ENCODE data around the gene CHI3L2. TPM values are rescaled to one million over a fixed set of nuclear protein-coding genes. Genes with fewer than 3 reads are reported as not detected.
A peak's percentile ranks its signal among the peaks of the same experiment; 100 is the strongest.

The CHI3L2 gene
- total RNA-seq, 1 donor from 2014 or later, result 1.3 TPM

DNA sequence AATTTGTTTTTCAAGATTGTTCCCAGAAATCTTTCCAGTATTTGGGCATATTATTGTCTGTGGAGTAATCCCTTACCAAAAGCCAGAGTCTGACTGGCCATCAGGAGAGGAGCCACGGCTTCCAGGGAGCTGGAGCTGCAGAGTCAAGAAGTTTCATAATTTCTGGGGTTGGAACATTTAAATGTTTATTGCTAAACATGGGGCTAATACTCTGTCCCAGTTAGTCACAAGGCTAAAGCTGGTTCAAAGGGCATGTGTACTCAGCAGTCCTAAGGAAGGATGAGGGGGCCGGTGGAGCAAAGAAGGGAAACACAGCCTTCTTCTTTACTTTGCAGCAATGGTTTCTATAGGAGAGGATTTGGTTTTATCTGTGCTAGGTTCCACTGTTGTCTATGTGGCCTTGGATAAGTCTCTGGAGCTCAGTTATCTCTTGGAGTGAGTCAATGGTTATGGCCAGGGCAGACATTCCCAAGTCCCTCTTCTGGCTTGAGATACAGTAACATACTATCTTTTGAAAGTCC, 36.5 kb upstream of the CHI3L2 start:
- H3K4me3 Mint-ChIP-seq (ENCODE audit: unreplicated experiment), result no peak overlapping the region
- H3K9me3 Mint-ChIP-seq (ENCODE audit: unreplicated experiment), result no peaks in the 10 kb centered on the region
- peaks cover 21% of the 10 kb centered on the region for H3K27me3 Mint-ChIP-seq (ENCODE audit: unreplicated experiment)
- H3K4me1 Mint-ChIP-seq (ENCODE audit: unreplicated experiment), result peaks cover 77% of the 10 kb centered on the region
- TF ChIP-seq, protein P1, sequence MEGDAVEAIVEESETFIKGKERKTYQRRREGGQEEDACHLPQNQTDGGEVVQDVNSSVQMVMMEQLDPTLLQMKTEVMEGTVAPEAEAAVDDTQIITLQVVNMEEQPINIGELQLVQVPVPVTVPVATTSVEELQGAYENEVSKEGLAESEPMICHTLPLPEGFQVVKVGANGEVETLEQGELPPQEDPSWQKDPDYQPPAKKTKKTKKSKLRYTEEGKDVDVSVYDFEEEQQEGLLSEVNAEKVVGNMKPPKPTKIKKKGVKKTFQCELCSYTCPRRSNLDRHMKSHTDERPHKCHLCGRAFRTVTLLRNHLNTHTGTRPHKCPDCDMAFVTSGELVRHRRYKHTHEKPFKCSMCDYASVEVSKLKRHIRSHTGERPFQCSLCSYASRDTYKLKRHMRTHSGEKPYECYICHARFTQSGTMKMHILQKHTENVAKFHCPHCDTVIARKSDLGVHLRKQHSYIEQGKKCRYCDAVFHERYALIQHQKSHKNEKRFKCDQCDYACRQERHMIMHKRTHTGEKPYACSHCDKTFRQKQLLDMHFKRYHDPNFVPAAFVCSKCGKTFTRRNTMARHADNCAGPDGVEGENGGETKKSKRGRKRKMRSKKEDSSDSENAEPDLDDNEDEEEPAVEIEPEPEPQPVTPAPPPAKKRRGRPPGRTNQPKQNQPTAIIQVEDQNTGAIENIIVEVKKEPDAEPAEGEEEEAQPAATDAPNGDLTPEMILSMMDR (IDR thresholded peaks at IDR 0.05; ENCODE audit: unreplicated experiment), result no peak
- peaks cover 54% of the 10 kb centered on the region for H3K36me3 Mint-ChIP-seq (ENCODE audit: low read depth, unreplicated experiment)
- H3K27ac Mint-ChIP-seq (ENCODE audit: unreplicated experiment), result peak overlapping the region; percentile 87
- DNase-seq (ENCODE audit: low spot score), result no peak

DNA sequence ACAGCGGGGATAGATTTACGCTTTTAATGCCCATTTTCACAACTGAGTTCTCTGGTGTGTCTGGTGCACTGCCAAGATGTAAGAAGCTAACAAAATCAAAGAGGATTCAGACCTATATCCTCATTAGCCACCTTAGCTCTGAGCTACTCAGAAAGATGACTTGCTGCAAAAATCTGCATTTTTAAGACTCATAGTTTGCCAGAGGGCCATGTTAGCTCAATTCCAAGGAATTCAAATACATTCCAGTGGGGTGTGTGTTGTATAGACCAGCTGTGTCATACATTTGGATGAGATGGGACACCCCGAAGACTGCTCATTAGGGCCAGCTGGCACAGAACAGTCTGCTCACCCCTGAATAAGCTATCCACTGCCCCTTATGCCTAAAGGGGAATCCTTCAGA, 36.0 kb upstream of the CHI3L2 start:
- Mint-ChIP-seq H3K36me3 (ENCODE audit: low read depth, unreplicated experiment) (peaks cover 50% of the 10 kb centered on the region), H3K4me3 (ENCODE audit: unreplicated experiment) (no peak overlapping the region), H3K4me1 (ENCODE audit: unreplicated experiment) (peaks cover 82% of the 10 kb centered on the region), H3K27me3 (ENCODE audit: unreplicated experiment) (peaks cover 21% of the 10 kb centered on the region), H3K9me3 (ENCODE audit: unreplicated experiment) (no peaks in the 10 kb centered on the region), H3K27ac (ENCODE audit: unreplicated experiment) (peak overlapping the region; percentile 95)
- DNase-seq (ENCODE audit: low spot score), result no peak
- TF ChIP-seq, protein P1 (IDR thresholded peaks at IDR 0.05; ENCODE audit: unreplicated experiment), result no peak

DNA sequence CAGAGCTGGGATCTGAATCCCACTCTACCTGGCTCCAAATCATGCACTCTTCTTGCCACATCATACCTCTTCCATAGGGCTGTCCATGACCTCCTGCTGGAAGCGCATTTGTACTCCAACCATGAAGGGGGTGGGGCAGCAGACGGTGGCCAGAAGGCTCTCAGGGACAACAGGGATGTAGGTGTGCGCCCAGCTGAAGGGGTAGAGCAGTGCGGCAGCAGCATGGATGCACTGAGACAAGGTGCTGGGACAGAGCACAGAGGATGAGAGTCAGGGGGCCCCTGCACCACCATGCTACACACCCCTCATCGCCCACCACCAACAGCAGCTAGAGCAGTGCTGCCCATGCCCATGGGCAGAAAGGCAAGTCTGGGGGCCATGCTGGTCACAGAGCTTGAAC, 35.4 kb upstream of the CHI3L2 start:
- Mint-ChIP-seq H3K36me3 (ENCODE audit: low read depth, unreplicated experiment) (peaks cover 45% of the 10 kb centered on the region), H3K27me3 (ENCODE audit: unreplicated experiment) (peaks cover 24% of the 10 kb centered on the region), H3K27ac (ENCODE audit: unreplicated experiment) (peak overlapping the region; percentile 95), H3K4me3 (ENCODE audit: unreplicated experiment) (no peak overlapping the region), H3K4me1 (ENCODE audit: unreplicated experiment) (peaks cover 82% of the 10 kb centered on the region), H3K9me3 (ENCODE audit: unreplicated experiment) (no peaks in the 10 kb centered on the region)
- TF ChIP-seq, protein P1 (IDR thresholded peaks at IDR 0.05; ENCODE audit: unreplicated experiment), result no peak
- DNase-seq (ENCODE audit: low spot score), result no peak

DNA sequence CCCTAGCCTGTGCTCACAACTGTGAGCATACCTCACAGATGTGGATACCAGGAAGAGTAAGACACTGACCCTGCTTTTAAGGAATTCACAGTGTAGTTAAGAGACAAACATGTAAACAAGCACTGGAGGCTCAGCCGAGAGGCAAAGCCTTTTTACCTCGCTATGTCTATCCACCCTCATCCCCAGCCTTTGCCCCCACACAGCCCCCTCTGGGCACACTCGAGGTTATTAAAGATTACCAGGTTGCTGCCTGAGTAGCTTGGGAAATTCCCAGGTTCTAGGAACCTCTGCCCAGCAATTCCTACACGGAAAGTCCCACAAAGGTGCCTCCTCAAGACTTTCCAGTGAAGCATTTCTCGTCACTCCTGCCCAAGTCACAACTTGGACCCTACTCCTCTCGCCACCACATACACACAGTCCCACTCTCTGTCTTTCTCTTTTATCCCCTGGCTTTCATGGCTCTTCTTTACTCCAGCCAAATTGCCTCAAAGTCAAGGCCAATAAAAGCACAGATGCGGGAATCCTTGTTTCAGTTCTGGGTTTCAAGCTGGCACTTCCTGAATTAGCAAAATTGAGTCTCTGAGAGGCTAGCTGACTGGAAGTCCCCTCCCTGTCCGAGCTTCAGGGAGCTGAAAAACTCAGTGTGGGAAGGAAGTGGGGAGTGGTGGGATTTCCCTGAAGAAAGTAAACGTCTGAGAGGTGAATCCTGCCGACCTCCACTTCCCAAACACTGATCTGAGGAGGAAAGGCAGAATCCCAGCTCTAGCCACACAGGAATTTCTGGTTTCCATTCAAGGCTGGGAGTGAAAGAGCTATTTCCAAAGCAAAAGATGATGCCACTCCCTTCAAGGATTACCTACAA, 34.6 kb upstream of the CHI3L2 start:
- Mint-ChIP-seq H3K27ac (ENCODE audit: unreplicated experiment) (peak overlapping the region; percentile 95), H3K36me3 (ENCODE audit: low read depth, unreplicated experiment) (peaks cover 42% of the 10 kb centered on the region), H3K4me1 (ENCODE audit: unreplicated experiment) (peaks cover 84% of the 10 kb centered on the region), H3K27me3 (ENCODE audit: unreplicated experiment) (peaks cover 31% of the 10 kb centered on the region), H3K4me3 (ENCODE audit: unreplicated experiment) (peak overlapping the region; percentile 53), H3K9me3 (ENCODE audit: unreplicated experiment) (no peaks in the 10 kb centered on the region)
- TF ChIP-seq, protein P1 (IDR thresholded peaks at IDR 0.05; ENCODE audit: unreplicated experiment), result no peak
- no peak for DNase-seq (ENCODE audit: low spot score)

Data from endothelial cell (in vitro differentiated cells).